ENCODE results near the gene CHST13. TPM values are rescaled to one million over a fixed set of nuclear protein-coding genes. Genes with fewer than 3 reads are reported as not detected.

The CHST13 gene
- polyA plus RNA-seq, 1 experiment = not detected

GRCh38 chr3:126497956-126498355, 26.0 kb upstream of the CHST13 start:
- Histone ChIP-seq H3K36me3 (ENCODE audit: control insufficient read depth, insufficient read depth, low read length) (no peaks in the 10 kb centered on the region), H3K27me3 (ENCODE audit: control insufficient read depth, insufficient read depth, low read length) (peaks cover 3% of the 10 kb centered on the region), H3K4me3 (ENCODE audit: low read depth, low read length) (no peak overlapping the region)
- ChIA-PET POLR2A (no interaction called here), CTCF (interaction anchor here (1.5 to 1.6 kb wide), 2 partner anchors 13 to 23 kb away, joined by 3 read pairs; no protein-coding TSS in a partner anchor)
- no peak for TF ChIP-seq CTCF (IDR thresholded peaks at IDR 0.05; ENCODE audit: insufficient read depth, low read depth, low read length)
- DNase-seq (ENCODE audit: low read depth) = no peak

- CTCF ChIA-PET = interaction anchor here (1.0 to 1.5 kb wide), 2 partner anchors 22 to 23 kb away, joined by 3 to 4 read pairs; partner anchors contain the start of gene ZXDC
These were observed 25.5 kb upstream of the CHST13 start for GRCh38 chr3:126498461-126498860.

GRCh38 chr3:126498929-126499328, 25.0 kb upstream of the CHST13 start:
- H3K4me3 ChIP-seq (ENCODE audit: low read depth, low read length) = no peak overlapping the region
- peaks cover 3% of the 10 kb centered on the region for H3K27me3 ChIP-seq (ENCODE audit: control insufficient read depth, insufficient read depth, low read length)
- H3K36me3 ChIP-seq (ENCODE audit: control insufficient read depth, insufficient read depth, low read length) = no peaks in the 10 kb centered on the region
- TF ChIP-seq CTCF (IDR thresholded peaks at IDR 0.05; ENCODE audit: insufficient read depth, low read depth, low read length) = no peak
- ChIA-PET POLR2A (no interaction called here), CTCF (interaction anchor here (1.0 kb wide), 1 partner anchor 23 kb away, joined by 4 read pairs; the partner anchor contains the start of gene ZXDC)
- no peak for DNase-seq (ENCODE audit: low read depth)

More at GRCh38 chr3:126498461-126498860, 25.5 kb upstream of the CHST13 start:
- no peaks in the 10 kb centered on the region for H3K36me3 ChIP-seq (ENCODE audit: control insufficient read depth, insufficient read depth, low read length)
- no peak for DNase-seq (ENCODE audit: low read depth)
- H3K27me3 ChIP-seq (ENCODE audit: control insufficient read depth, insufficient read depth, low read length) = peaks cover 3% of the 10 kb centered on the region
- POLR2A ChIA-PET = no interaction called here
- no peak for TF ChIP-seq CTCF (IDR thresholded peaks at IDR 0.05; ENCODE audit: insufficient read depth, low read depth, low read length)
- H3K4me3 ChIP-seq (ENCODE audit: low read depth, low read length) = no peak overlapping the region

GRCh38 chr3:126499401-126499800, 24.6 kb upstream of the CHST13 start:
- POLR2A ChIA-PET = no interaction called here
- no peak overlapping the region for H3K4me3 ChIP-seq (ENCODE audit: low read depth, low read length)
- H3K36me3 ChIP-seq (ENCODE audit: control insufficient read depth, insufficient read depth, low read length) = no peaks in the 10 kb centered on the region
- no peak for DNase-seq (ENCODE audit: low read depth)
- CTCF ChIA-PET = no interaction called here
- peaks cover 3% of the 10 kb centered on the region; the same call in 1 of the 2 replicates for H3K27me3 ChIP-seq (ENCODE audit: control insufficient read depth, insufficient read depth, low read length)
- no peak for TF ChIP-seq CTCF (IDR thresholded peaks at IDR 0.05; ENCODE audit: insufficient read depth, low read depth, low read length)

GRCh38 chr3:126500016-126500415, 23.9 kb upstream of the CHST13 start:
- H3K27me3 ChIP-seq (ENCODE audit: control insufficient read depth, insufficient read depth, low read length) = peaks cover 4% of the 10 kb centered on the region
- H3K4me3 ChIP-seq (ENCODE audit: low read depth, low read length) = no peak overlapping the region
- CTCF ChIA-PET = no interaction called here
- no peak for DNase-seq (ENCODE audit: low read depth)
- TF ChIP-seq CTCF (IDR thresholded peaks at IDR 0.05; ENCODE audit: insufficient read depth, low read depth, low read length) = no peak
- POLR2A ChIA-PET = no interaction called here
- no peaks in the 10 kb centered on the region for H3K36me3 ChIP-seq (ENCODE audit: control insufficient read depth, insufficient read depth, low read length)
